ENCODE results near the gene PAEP. TPM values are rescaled to one million over a fixed set of nuclear protein-coding genes. Genes with fewer than 3 reads are reported as not detected.

Gene PAEP
- total RNA-seq, 5 donors from 2014 or later (not counting 1 experiment from before 2014, with no cell fraction given), result not detected

GRCh38 chr9:135584371-135584770 is 22.8 kb downstream of the PAEP start:
- ATAC-seq (replicated peaks in 1 of 4) (no peak), DNase-seq (no peak)
- ChIA-PET POLR2A (no interaction called here), CTCF (no interaction called here)
- Mint-ChIP-seq H3K27me3 (peaks cover 8 to 20% of the 10 kb centered on the region in 2 donors), H3K4me1 (no peaks in the 10 kb centered on the region), H3K4me3 (no peak overlapping the region), H3K36me3 (no peaks in the 10 kb centered on the region), H3K9me3 (no peaks in the 10 kb centered on the region), H3K27ac (no peak overlapping the region)
- Histone ChIP-seq H3K4me1 (ENCODE audit: control insufficient read depth in 1 of 2, extremely low read depth in 1 of 2, insufficient read depth in 2 of 2, low read length in 2 of 2) (no peaks in the 10 kb centered on the region), H3K4me3 (ENCODE audit: control insufficient read depth in 1 of 2, extremely low read depth in 1 of 2, low read length in 1 of 2) (no peak overlapping the region), H3K27ac (ENCODE audit: low read length) (no peak overlapping the region), H3K27me3 (replicated peaks in 1 of 2; ENCODE audit: control insufficient read depth in 2 of 2, extremely low read depth in 1 of 2, insufficient read depth in 2 of 2, low read length in 1 of 2) (peaks cover 0 to 47% of the 10 kb centered on the region in 2 experiments), H3K36me3 (ENCODE audit: control insufficient read depth in 2 of 2, extremely low read depth in 1 of 2, insufficient read depth in 1 of 2, low read length in 1 of 2) (no peaks in the 10 kb centered on the region), H3K9me3 (no peaks in the 10 kb centered on the region)
- 54% methylated on average over 3 of the region's 5 CpGs for WGBS (ENCODE audit: insufficient coverage)

- ChIA-PET CTCF (no interaction called here), POLR2A (no interaction called here)
- H3K27ac ChIP-seq (ENCODE audit: low read length), result no peak overlapping the region
- no peak overlapping the region for H3K27ac Mint-ChIP-seq
- no peak for DNase-seq
- WGBS (ENCODE audit: insufficient coverage), result 60% methylated on average over 7 of the region's 16 CpGs
- no peak overlapping the region for H3K4me3 Mint-ChIP-seq
- no peaks in the 10 kb centered on the region for H3K4me1 ChIP-seq (ENCODE audit: control insufficient read depth in 1 of 2, extremely low read depth in 1 of 2, insufficient read depth in 2 of 2, low read length in 2 of 2)
- ATAC-seq (replicated peaks in 1 of 4), result no peak
- H3K9me3 ChIP-seq, result no peaks in the 10 kb centered on the region
- peaks cover 0 to 52% of the 10 kb centered on the region in 2 experiments for H3K27me3 ChIP-seq (replicated peaks in 1 of 2; ENCODE audit: control insufficient read depth in 2 of 2, extremely low read depth in 1 of 2, insufficient read depth in 2 of 2, low read length in 1 of 2)
- no peaks in the 10 kb centered on the region for H3K9me3 Mint-ChIP-seq
- no peaks in the 10 kb centered on the region for H3K4me1 Mint-ChIP-seq
- H3K4me3 ChIP-seq (ENCODE audit: control insufficient read depth in 1 of 2, extremely low read depth in 1 of 2, low read length in 1 of 2), result no peak overlapping the region
- H3K36me3 ChIP-seq (ENCODE audit: control insufficient read depth in 2 of 2, extremely low read depth in 1 of 2, insufficient read depth in 1 of 2, low read length in 1 of 2), result no peaks in the 10 kb centered on the region
- no peaks in the 10 kb centered on the region for H3K36me3 Mint-ChIP-seq
- peaks cover 12 to 25% of the 10 kb centered on the region in 2 donors for H3K27me3 Mint-ChIP-seq
Observed at GRCh38 chr9:135584934-135585333, 23.4 kb downstream of the PAEP start.

DNA sequence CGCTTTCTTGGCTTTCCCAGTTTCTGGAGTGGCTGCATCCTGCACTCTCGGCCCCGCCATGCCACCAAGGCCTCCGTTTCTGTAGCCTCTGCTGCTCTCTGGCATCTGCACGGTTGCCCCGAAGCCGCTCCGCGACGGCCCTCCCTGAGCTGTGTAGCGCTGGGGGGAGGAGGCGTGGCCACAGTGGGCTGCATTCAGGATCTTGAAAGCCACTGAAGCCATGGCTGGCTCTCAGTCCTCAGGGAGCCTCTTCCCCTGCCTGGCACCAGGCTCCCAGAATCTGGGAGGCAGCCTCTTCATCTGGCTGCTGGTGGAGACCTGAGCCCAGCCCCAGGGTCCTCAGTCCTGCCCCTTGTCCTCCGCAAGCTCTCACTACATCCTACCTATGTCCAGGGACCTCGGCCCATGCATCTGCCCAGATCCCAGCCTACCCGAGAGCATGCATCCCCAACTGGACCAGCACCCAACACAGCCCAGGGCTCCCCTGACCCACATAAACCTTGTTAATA is 25.1 kb downstream of the PAEP start:
- Mint-ChIP-seq H3K27me3 (peaks cover 18 to 32% of the 10 kb centered on the region in 2 donors), H3K9me3 (no peaks in the 10 kb centered on the region), H3K27ac (no peak overlapping the region), H3K4me3 (no peak overlapping the region), H3K4me1 (no peaks in the 10 kb centered on the region), H3K36me3 (no peaks in the 10 kb centered on the region)
- ATAC-seq (replicated peaks in 1 of 4), result no peak
- H3K36me3 ChIP-seq (ENCODE audit: control insufficient read depth in 2 of 2, extremely low read depth in 1 of 2, insufficient read depth in 1 of 2, low read length in 1 of 2), result no peaks in the 10 kb centered on the region
- H3K27ac ChIP-seq (ENCODE audit: low read length), result no peak overlapping the region
- no peak overlapping the region for H3K4me3 ChIP-seq (ENCODE audit: control insufficient read depth in 1 of 2, extremely low read depth in 1 of 2, low read length in 1 of 2)
- ChIA-PET POLR2A (no interaction called here), CTCF (no interaction called here)
- DNase-seq, result no peak
- no peaks in the 10 kb centered on the region for H3K4me1 ChIP-seq (ENCODE audit: control insufficient read depth in 1 of 2, extremely low read depth in 1 of 2, insufficient read depth in 2 of 2, low read length in 2 of 2)
- peaks cover 0 to 50% of the 10 kb centered on the region in 2 experiments for H3K27me3 ChIP-seq (replicated peaks in 1 of 2; ENCODE audit: control insufficient read depth in 2 of 2, extremely low read depth in 1 of 2, insufficient read depth in 2 of 2, low read length in 1 of 2)
- H3K9me3 ChIP-seq, result no peaks in the 10 kb centered on the region
- 68% methylated on average over 11 of the region's 15 CpGs for WGBS (ENCODE audit: insufficient coverage)

DNA sequence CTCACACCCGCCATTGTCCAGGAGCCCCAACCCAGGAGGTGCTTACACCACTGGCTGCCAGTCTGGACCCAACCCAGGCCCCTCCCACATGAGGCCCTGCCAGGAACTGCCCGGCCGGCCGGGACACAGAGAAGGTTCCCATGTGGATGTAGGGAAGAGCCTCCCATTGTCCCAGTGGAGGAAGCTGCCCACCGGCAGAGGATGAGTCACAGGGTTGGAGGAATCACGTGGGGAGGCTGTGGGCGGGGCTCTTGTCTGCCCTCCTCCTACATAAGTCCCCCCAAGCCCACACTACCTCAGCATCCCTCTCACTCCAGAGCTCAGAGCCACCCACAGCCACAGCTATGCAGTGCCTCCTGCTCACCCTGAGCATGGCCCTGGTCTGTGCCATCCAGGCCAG is 26.1 kb downstream of the PAEP start:
- no peaks in the 10 kb centered on the region for H3K9me3 Mint-ChIP-seq
- Histone ChIP-seq H3K36me3 (ENCODE audit: control insufficient read depth in 2 of 2, extremely low read depth in 1 of 2, insufficient read depth in 1 of 2, low read length in 1 of 2) (no peaks in the 10 kb centered on the region), H3K9me3 (no peaks in the 10 kb centered on the region), H3K4me1 (ENCODE audit: control insufficient read depth in 1 of 2, extremely low read depth in 1 of 2, insufficient read depth in 2 of 2, low read length in 2 of 2) (no peaks in the 10 kb centered on the region), H3K27me3 (replicated peaks in 1 of 2; ENCODE audit: control insufficient read depth in 2 of 2, extremely low read depth in 1 of 2, insufficient read depth in 2 of 2, low read length in 1 of 2) (peaks cover 0 to 55% of the 10 kb centered on the region in 2 experiments), H3K4me3 (ENCODE audit: control insufficient read depth in 1 of 2, extremely low read depth in 1 of 2, low read length in 1 of 2) (no peak overlapping the region), H3K27ac (ENCODE audit: low read length) (no peak overlapping the region)
- ATAC-seq (replicated peaks in 1 of 4) (no peak), DNase-seq (no peak)
- H3K27ac Mint-ChIP-seq, result no peak overlapping the region
- peaks cover 18 to 34% of the 10 kb centered on the region in 2 donors for H3K27me3 Mint-ChIP-seq
- no CpG with 5 or more reads among the region's 7 CpGs for WGBS (ENCODE audit: insufficient coverage)
- POLR2A ChIA-PET, result no interaction called here
- CTCF ChIA-PET, result no interaction called here
- H3K4me3 Mint-ChIP-seq, result no peak overlapping the region
- no peaks in the 10 kb centered on the region for H3K4me1 Mint-ChIP-seq
- H3K36me3 Mint-ChIP-seq, result no peaks in the 10 kb centered on the region

GRCh38 chr9:135588371-135588770 is 26.8 kb downstream of the PAEP start:
- H3K4me3 ChIP-seq (ENCODE audit: control insufficient read depth in 1 of 2, extremely low read depth in 1 of 2, low read length in 1 of 2), result no peak overlapping the region
- DNase-seq, result no peak
- H3K36me3 ChIP-seq (ENCODE audit: control insufficient read depth in 2 of 2, extremely low read depth in 1 of 2, insufficient read depth in 1 of 2, low read length in 1 of 2), result no peaks in the 10 kb centered on the region
- ChIA-PET CTCF (no interaction called here), POLR2A (no interaction called here)
- H3K27ac ChIP-seq (ENCODE audit: low read length), result no peak overlapping the region
- ATAC-seq (replicated peaks in 1 of 4), result no peak
- Mint-ChIP-seq H3K36me3 (no peaks in the 10 kb centered on the region), H3K4me3 (no peak overlapping the region), H3K4me1 (no peaks in the 10 kb centered on the region), H3K27me3 (peaks cover 16 to 31% of the 10 kb centered on the region in 2 donors), H3K9me3 (no peaks in the 10 kb centered on the region), H3K27ac (no peak overlapping the region)
- 94% methylated on average over 5 of the region's 9 CpGs for WGBS (ENCODE audit: insufficient coverage)
- peaks cover 0 to 47% of the 10 kb centered on the region in 2 experiments for H3K27me3 ChIP-seq (replicated peaks in 1 of 2; ENCODE audit: control insufficient read depth in 2 of 2, extremely low read depth in 1 of 2, insufficient read depth in 2 of 2, low read length in 1 of 2)
- H3K4me1 ChIP-seq (ENCODE audit: control insufficient read depth in 1 of 2, extremely low read depth in 1 of 2, insufficient read depth in 2 of 2, low read length in 2 of 2), result no peaks in the 10 kb centered on the region
- no peaks in the 10 kb centered on the region for H3K9me3 ChIP-seq

- H3K4me3 ChIP-seq (ENCODE audit: control insufficient read depth in 1 of 2, extremely low read depth in 1 of 2, low read length in 1 of 2), result no peak overlapping the region
- H3K27ac Mint-ChIP-seq, result no peak overlapping the region
- H3K4me3 Mint-ChIP-seq, result no peak overlapping the region
- no peak overlapping the region for H3K27ac ChIP-seq (ENCODE audit: low read length)
- 76% methylated on average over 14 of the region's 20 CpGs for WGBS (ENCODE audit: insufficient coverage)
- ChIA-PET CTCF (no interaction called here), POLR2A (no interaction called here)
- H3K27me3 ChIP-seq (replicated peaks in 1 of 2; ENCODE audit: control insufficient read depth in 2 of 2, extremely low read depth in 1 of 2, insufficient read depth in 2 of 2, low read length in 1 of 2), result peaks cover 0 to 44% of the 10 kb centered on the region in 2 experiments
- H3K9me3 ChIP-seq, result no peaks in the 10 kb centered on the region
- H3K4me1 ChIP-seq (ENCODE audit: control insufficient read depth in 1 of 2, extremely low read depth in 1 of 2, insufficient read depth in 2 of 2, low read length in 2 of 2), result no peaks in the 10 kb centered on the region
- H3K36me3 Mint-ChIP-seq, result no peaks in the 10 kb centered on the region
- H3K9me3 Mint-ChIP-seq, result no peaks in the 10 kb centered on the region
- no peaks in the 10 kb centered on the region for H3K36me3 ChIP-seq (ENCODE audit: control insufficient read depth in 2 of 2, extremely low read depth in 1 of 2, insufficient read depth in 1 of 2, low read length in 1 of 2)
- peaks cover 14 to 34% of the 10 kb centered on the region in 2 donors for H3K27me3 Mint-ChIP-seq
- DNase-seq (no peak), ATAC-seq (replicated peaks in 1 of 4) (no peak)
- H3K4me1 Mint-ChIP-seq, result no peaks in the 10 kb centered on the region
Observed at GRCh38 chr9:135588886-135589595, 27.5 kb downstream of the PAEP start.
